Measurements from ENCODE around the gene HIBADH.
"Not testable (repeated sequence)": the region's sequence is repeated elsewhere in the genome, so short reads cannot be mapped to it uniquely, and the experiment has no call there.

HIBADH gene

GRCh38 chr7:27578169-27578568, 84.5 kb downstream of the HIBADH start:
- CTCF ChIA-PET = interaction anchor here (1.1 kb wide), 1 partner anchor 367 kb away, joined by 3 read pairs; no protein-coding TSS in a partner anchor
- H3K36me3 ChIP-seq (ENCODE audit: control insufficient read depth in 4 of 4, insufficient read depth in 4 of 4, low read length in 3 of 4); H3K27me3 ChIP-seq (replicated peaks in 2 of 5; ENCODE audit: control insufficient read depth in 4 of 5, insufficient read depth in 5 of 5, low read length in 4 of 5); DNase-seq; H3K4me3 ChIP-seq (ENCODE audit: control insufficient read depth in 1 of 7, extremely low read depth in 1 of 7, insufficient read depth in 4 of 7, low read depth in 2 of 7, low read length in 6 of 7); POLR2A ChIA-PET; H3K9me3 ChIP-seq (ENCODE audit: control extremely low read depth in 1 of 5, control insufficient read depth in 4 of 5, insufficient read depth in 2 of 5, low read depth in 1 of 5, low read length in 4 of 5); H3K27ac ChIP-seq (ENCODE audit: insufficient read depth in 1 of 2, low read depth in 1 of 2, low read length in 2 of 2, poor library complexity in 1 of 2, severe bottlenecking in 2 of 2): not testable (repeated sequence)
- H3K4me1 ChIP-seq (ENCODE audit: control extremely low read depth in 1 of 4, control insufficient read depth in 4 of 4, insufficient read depth in 4 of 4, low read length in 3 of 4) = peaks cover 8 to 13% (median 11%) of the 10 kb centered on the region in 4 experiments
- WGBS (ENCODE audit: insufficient coverage) = 97% methylated on average over 5 of the region's 7 CpGs

GRCh38 chr7:27576360-27576944, 86.2 kb downstream of the HIBADH start:
- ChIA-PET POLR2A (no interaction called here), CTCF (interaction anchor here (0.6 to 1.3 kb wide), 6 partner anchors 10 to 681 kb away, joined by 3 to 4 read pairs (median 3); no protein-coding TSS in a partner anchor)
- Histone ChIP-seq H3K4me1 (ENCODE audit: control extremely low read depth in 1 of 4, control insufficient read depth in 4 of 4, insufficient read depth in 4 of 4, low read length in 3 of 4) (peaks cover 8 to 13% (median 11%) of the 10 kb centered on the region in 4 experiments), H3K27me3 (replicated peaks in 2 of 5; ENCODE audit: control insufficient read depth in 4 of 5, insufficient read depth in 5 of 5, low read length in 4 of 5) (no peaks in the 10 kb centered on the region), H3K36me3 (ENCODE audit: control insufficient read depth in 4 of 4, insufficient read depth in 4 of 4, low read length in 3 of 4) (no peaks in the 10 kb centered on the region), H3K9me3 (ENCODE audit: control extremely low read depth in 1 of 5, control insufficient read depth in 4 of 5, insufficient read depth in 2 of 5, low read depth in 1 of 5, low read length in 4 of 5) (no peaks in the 10 kb centered on the region), H3K27ac (ENCODE audit: insufficient read depth in 1 of 2, low read depth in 1 of 2, low read length in 2 of 2, poor library complexity in 1 of 2, severe bottlenecking in 2 of 2) (no peak overlapping the region), H3K4me3 (ENCODE audit: control insufficient read depth in 1 of 7, extremely low read depth in 1 of 7, insufficient read depth in 4 of 7, low read depth in 2 of 7, low read length in 6 of 7) (no peak overlapping the region)
- DNase-seq = peak; percentile 38 to 67 (median 61)
- WGBS (ENCODE audit: insufficient coverage) = no CpG with 5 or more reads among the region's 3 CpGs

GRCh38 chr7:27575613-27576012, 87.1 kb downstream of the HIBADH start:
- Histone ChIP-seq H3K36me3 (ENCODE audit: control insufficient read depth in 4 of 4, insufficient read depth in 4 of 4, low read length in 3 of 4) (no peaks in the 10 kb centered on the region), H3K4me3 (ENCODE audit: control insufficient read depth in 1 of 7, extremely low read depth in 1 of 7, insufficient read depth in 4 of 7, low read depth in 2 of 7, low read length in 6 of 7) (no peak overlapping the region), H3K27me3 (replicated peaks in 2 of 5; ENCODE audit: control insufficient read depth in 4 of 5, insufficient read depth in 5 of 5, low read length in 4 of 5) (no peaks in the 10 kb centered on the region), H3K9me3 (ENCODE audit: control extremely low read depth in 1 of 5, control insufficient read depth in 4 of 5, insufficient read depth in 2 of 5, low read depth in 1 of 5, low read length in 4 of 5) (no peaks in the 10 kb centered on the region), H3K4me1 (ENCODE audit: control extremely low read depth in 1 of 4, control insufficient read depth in 4 of 4, insufficient read depth in 4 of 4, low read length in 3 of 4) (peaks cover 8 to 13% (median 11%) of the 10 kb centered on the region in 4 experiments), H3K27ac (ENCODE audit: insufficient read depth in 1 of 2, low read depth in 1 of 2, low read length in 2 of 2, poor library complexity in 1 of 2, severe bottlenecking in 2 of 2) (no peak overlapping the region)
- ChIA-PET CTCF (no interaction called here), POLR2A (no interaction called here)
- DNase-seq = peak; percentile 2 to 31 (median 20)
- 6% methylated on average over 3 of the region's 3 CpGs for WGBS (ENCODE audit: insufficient coverage)

- no peak overlapping the region for H3K4me3 ChIP-seq (ENCODE audit: control insufficient read depth in 1 of 7, extremely low read depth in 1 of 7, insufficient read depth in 4 of 7, low read depth in 2 of 7, low read length in 6 of 7)
- CTCF ChIA-PET = interaction anchor here (1.4 kb wide), 1 partner anchor 38 kb away, joined by 3 read pairs; no protein-coding TSS in a partner anchor
- H3K27ac ChIP-seq (ENCODE audit: insufficient read depth in 1 of 2, low read depth in 1 of 2, low read length in 2 of 2, poor library complexity in 1 of 2, severe bottlenecking in 2 of 2) = no peak overlapping the region
Observed at GRCh38 chr7:27569106-27569505, 93.6 kb downstream of the HIBADH start.

GRCh38 chr7:27567266-27567665, 95.4 kb downstream of the HIBADH start:
- Histone ChIP-seq H3K36me3 (ENCODE audit: control insufficient read depth in 4 of 4, insufficient read depth in 4 of 4, low read length in 3 of 4) (peaks cover 0 to 4% (median 0%) of the 10 kb centered on the region in 4 experiments), H3K27me3 (replicated peaks in 2 of 5; ENCODE audit: control insufficient read depth in 4 of 5, insufficient read depth in 5 of 5, low read length in 4 of 5) (no peaks in the 10 kb centered on the region), H3K4me3 (ENCODE audit: control insufficient read depth in 1 of 7, extremely low read depth in 1 of 7, insufficient read depth in 4 of 7, low read depth in 2 of 7, low read length in 6 of 7) (no peak overlapping the region), H3K4me1 (ENCODE audit: control extremely low read depth in 1 of 4, control insufficient read depth in 4 of 4, insufficient read depth in 4 of 4, low read length in 3 of 4) (no peaks in the 10 kb centered on the region), H3K9me3 (ENCODE audit: control extremely low read depth in 1 of 5, control insufficient read depth in 4 of 5, insufficient read depth in 2 of 5, low read depth in 1 of 5, low read length in 4 of 5) (peaks cover 3 to 28% (median 6%) of the 10 kb centered on the region in 5 experiments), H3K27ac (ENCODE audit: insufficient read depth in 1 of 2, low read depth in 1 of 2, low read length in 2 of 2, poor library complexity in 1 of 2, severe bottlenecking in 2 of 2) (no peak overlapping the region)
- POLR2A ChIA-PET = no interaction called here
- no peak for DNase-seq
- CTCF ChIA-PET = no interaction called here
- no CpG with 5 or more reads among the region's 4 CpGs for WGBS (ENCODE audit: insufficient coverage)

More at GRCh38 chr7:27569106-27569505, 93.6 kb downstream of the HIBADH start:
- peaks cover 3 to 17% (median 5%) of the 10 kb centered on the region in 5 experiments for H3K9me3 ChIP-seq (ENCODE audit: control extremely low read depth in 1 of 5, control insufficient read depth in 4 of 5, insufficient read depth in 2 of 5, low read depth in 1 of 5, low read length in 4 of 5)
- peaks cover 0 to 4% (median 0%) of the 10 kb centered on the region in 4 experiments for H3K36me3 ChIP-seq (ENCODE audit: control insufficient read depth in 4 of 4, insufficient read depth in 4 of 4, low read length in 3 of 4)
- no peaks in the 10 kb centered on the region for H3K27me3 ChIP-seq (replicated peaks in 2 of 5; ENCODE audit: control insufficient read depth in 4 of 5, insufficient read depth in 5 of 5, low read length in 4 of 5)
- no peak for DNase-seq
- POLR2A ChIA-PET = interaction anchor here (0.6 kb wide), 1 partner anchor 320 kb away, joined by 5 read pairs; no protein-coding TSS in a partner anchor
- H3K4me1 ChIP-seq (ENCODE audit: control extremely low read depth in 1 of 4, control insufficient read depth in 4 of 4, insufficient read depth in 4 of 4, low read length in 3 of 4) = no peaks in the 10 kb centered on the region

- ChIA-PET CTCF (no interaction called here), POLR2A (no interaction called here)
- WGBS (ENCODE audit: insufficient coverage) = 100% methylated on average over 2 of the region's 4 CpGs
- no peaks in the 10 kb centered on the region for H3K27me3 ChIP-seq (replicated peaks in 2 of 5; ENCODE audit: control insufficient read depth in 4 of 5, insufficient read depth in 5 of 5, low read length in 4 of 5)
- DNase-seq = no peak
- no peak overlapping the region for H3K4me3 ChIP-seq (ENCODE audit: control insufficient read depth in 1 of 7, extremely low read depth in 1 of 7, insufficient read depth in 4 of 7, low read depth in 2 of 7, low read length in 6 of 7)
- no peaks in the 10 kb centered on the region for H3K4me1 ChIP-seq (ENCODE audit: control extremely low read depth in 1 of 4, control insufficient read depth in 4 of 4, insufficient read depth in 4 of 4, low read length in 3 of 4)
- H3K27ac ChIP-seq (ENCODE audit: insufficient read depth in 1 of 2, low read depth in 1 of 2, low read length in 2 of 2, poor library complexity in 1 of 2, severe bottlenecking in 2 of 2) = no peak overlapping the region
- H3K9me3 ChIP-seq (ENCODE audit: control extremely low read depth in 1 of 5, control insufficient read depth in 4 of 5, insufficient read depth in 2 of 5, low read depth in 1 of 5, low read length in 4 of 5) = peaks cover 3 to 28% (median 6%) of the 10 kb centered on the region in 5 experiments
- peaks cover 0 to 4% (median 0%) of the 10 kb centered on the region in 4 experiments for H3K36me3 ChIP-seq (ENCODE audit: control insufficient read depth in 4 of 4, insufficient read depth in 4 of 4, low read length in 3 of 4)
Observed at GRCh38 chr7:27564881-27565482, 97.7 kb downstream of the HIBADH start.

GRCh38 chr7:27560706-27561235, 101.9 kb downstream of the HIBADH start:
- Histone ChIP-seq H3K4me3 (ENCODE audit: control insufficient read depth in 1 of 7, extremely low read depth in 1 of 7, insufficient read depth in 4 of 7, low read depth in 2 of 7, low read length in 6 of 7) (no peak overlapping the region), H3K9me3 (ENCODE audit: control extremely low read depth in 1 of 5, control insufficient read depth in 4 of 5, insufficient read depth in 2 of 5, low read depth in 1 of 5, low read length in 4 of 5) (peaks cover 0 to 23% (median 3%) of the 10 kb centered on the region in 5 experiments), H3K27ac (ENCODE audit: insufficient read depth in 1 of 2, low read depth in 1 of 2, low read length in 2 of 2, poor library complexity in 1 of 2, severe bottlenecking in 2 of 2) (no peak overlapping the region), H3K36me3 (ENCODE audit: control insufficient read depth in 4 of 4, insufficient read depth in 4 of 4, low read length in 3 of 4) (peaks cover 0 to 4% (median 0%) of the 10 kb centered on the region in 4 experiments), H3K27me3 (replicated peaks in 2 of 5; ENCODE audit: control insufficient read depth in 4 of 5, insufficient read depth in 5 of 5, low read length in 4 of 5) (no peaks in the 10 kb centered on the region), H3K4me1 (ENCODE audit: control extremely low read depth in 1 of 4, control insufficient read depth in 4 of 4, insufficient read depth in 4 of 4, low read length in 3 of 4) (no peaks in the 10 kb centered on the region)
- CTCF ChIA-PET = no interaction called here
- no peak for DNase-seq
- POLR2A ChIA-PET = no interaction called here
